Fibroblast of pulmonary artery (primary cell): ENCODE data around the gene TTC13.

Experiments used
- DNase-seq: peaks from one replicate; pipeline ENCODE4 v3.0.0-alpha.2; 2010; ENCODE audit warnings: low read depth
- H3K4me3 ChIP-seq: replicated peaks from 2 replicates; pipeline ENCODE4 v1.5.1; 2011; ENCODE audit warnings: low read depth, mild to moderate bottlenecking, control low read depth, low read length, moderate library complexity
- CTCF ChIP-seq: IDR thresholded peaks from 2 replicates; pipeline ENCODE4 v1.5.1; 2011; ENCODE audit warnings: mild to moderate bottlenecking, control low read depth, low read length, inconsistent platforms; ENCODE audit errors: missing control alignments

Gene TTC13

GRCh38 chr1:230858236-230858820 is 120.3 kb downstream of the TTC13 start:
- TF ChIP-seq CTCF: no peak
- no peak overlapping the region for H3K4me3 ChIP-seq
- no peak for DNase-seq

DNA sequence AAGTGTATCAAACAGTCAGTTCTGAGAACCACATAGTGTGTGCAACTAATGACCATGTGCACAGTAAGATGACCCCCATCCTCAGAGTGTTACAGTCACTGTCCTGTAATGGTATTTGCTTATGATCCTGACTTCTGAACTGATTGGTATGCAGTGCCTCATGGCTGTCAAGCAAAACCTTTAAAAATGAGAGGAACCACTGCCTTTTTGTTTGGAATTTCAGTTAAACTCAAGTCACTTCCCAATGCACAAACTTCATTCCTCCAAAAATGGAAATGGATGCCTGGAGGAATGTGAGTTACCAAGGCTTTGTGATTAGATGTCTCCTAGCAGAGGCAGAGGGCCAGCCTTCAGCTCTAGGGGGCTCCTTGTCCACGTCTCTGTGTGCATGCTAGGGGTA is 120.8 kb downstream of the TTC13 start:
- no peak for DNase-seq
- no peak overlapping the region for H3K4me3 ChIP-seq
- no peak for TF ChIP-seq CTCF

DNA sequence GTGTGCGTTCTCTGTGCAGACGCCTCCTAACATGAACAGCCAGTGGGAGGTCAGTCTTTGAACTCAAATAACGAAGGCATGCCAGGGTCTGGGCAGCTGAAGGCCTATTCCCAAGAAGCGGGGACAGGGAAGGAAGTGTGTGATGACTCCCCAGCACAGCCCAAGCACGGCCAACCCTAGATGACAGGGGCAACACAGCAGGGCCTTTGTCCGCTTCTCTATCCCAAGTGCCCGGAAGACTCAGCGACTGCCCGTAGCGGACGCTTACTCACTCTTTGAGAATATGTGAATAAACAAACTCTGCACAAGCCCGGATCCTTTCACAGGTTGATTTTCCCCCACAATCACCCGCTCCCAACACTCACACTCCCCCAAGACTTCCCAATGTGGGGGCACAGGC is 121.6 kb downstream of the TTC13 start:
- no peak for TF ChIP-seq CTCF
- DNase-seq: no peak

More for the DNA sequence above, 121.6 kb downstream of the TTC13 start:
- H3K4me3 ChIP-seq: no peak overlapping the region
